GM19238 (cell line): Measurements from ENCODE around the gene FASTK.
"Not testable (repeated sequence)": the region's sequence is repeated elsewhere in the genome, so short reads cannot be mapped to it uniquely, and the experiment has no call there.

Source experiments
- DNase-seq: peaks from one replicate; pipeline ENCODE4 v3.0.0; 2011; ENCODE audit warnings: low spot score; ENCODE audit not compliant: insufficient read length

The FASTK gene

GRCh38 chr7:151028948-151029501 is 51.6 kb downstream of the FASTK start:
- DNase-seq = no peak

- peak; percentile 100 for DNase-seq
These were observed 52.3 kb downstream of the FASTK start, which contains the start of gene ABCB8 for GRCh38 chr7:151028131-151028947. TSS of gene ABCB8 (plus strand) at chr7:151028450. CDS start at chr7:151028516, 66 bp downstream.

GRCh38 chr7:151027728-151028130 is 52.9 kb downstream of the FASTK start:
- not testable (repeated sequence) for DNase-seq

- DNase-seq = not testable (repeated sequence)
These were observed 53.6 kb downstream of the FASTK start for GRCh38 chr7:151026771-151027727.
